Common myeloid progenitor, CD34-positive (primary cell): ENCODE results near the gene YIF1A.
"Not testable (repeated sequence)": the region's sequence is repeated elsewhere in the genome, so short reads cannot be mapped to it uniquely, and the experiment has no call there.

ENCODE experiments used
- CTCF ChIA-PET: fragments of 350-600 bp; sonication (Branson Sonifier 250); formaldehyde crosslinking; loops from one replicate; lab custom pipeline; 2021; ENCODE audit warnings: antibody characterized with exemption; lab: Charles Lee
- POLR2A ChIA-PET: fragments of 350-600 bp; sonication (Branson Sonifier 250); formaldehyde crosslinking; loops from one replicate; lab custom pipeline; 2021; ENCODE audit warnings: antibody characterized with exemption; lab: Charles Lee
- DNase-seq, 3 donors: peaks; one replicate each; pipeline versions ENCODE4 v3.0.0 to v3.0.0-alpha.2; 2013
- H3K27ac ChIP-seq, 2 experiments: 1 replicate in 1 of 2; 2 replicates in 1 of 2; pipeline ENCODE4 v1.7.0; 2013; ENCODE audit warnings: inconsistent platforms in 2 of 2, low read length in 2 of 2, mild to moderate bottlenecking in 2 of 2, low read depth in 1 of 2, moderate library complexity in 1 of 2; ENCODE audit not compliant: severe bottlenecking in 2 of 2, insufficient read depth in 1 of 2, poor library complexity in 1 of 2
- H3K27me3 ChIP-seq, 5 experiments: replicated peaks in 2 of 5; 1 replicate in 3 of 5; 2 replicates in 2 of 5; pipeline versions ENCODE4 v1.6.1 to v1.7.0; 2013; ENCODE audit warnings: low read length in 4 of 5, mild to moderate bottlenecking in 2 of 5, moderate library complexity in 2 of 5, inconsistent platforms in 1 of 5; ENCODE audit not compliant: insufficient read depth in 5 of 5, control insufficient read depth in 4 of 5
- H3K36me3 ChIP-seq, 4 experiments: 1 replicate in 2 of 4; 2 replicates in 2 of 4; pipeline versions ENCODE4 v1.6.1 to v1.7.0; 2013; ENCODE audit warnings: low read length in 3 of 4, control low read depth in 1 of 4, mild to moderate bottlenecking in 1 of 4; ENCODE audit not compliant: control insufficient read depth in 4 of 4, insufficient read depth in 4 of 4
- H3K4me1 ChIP-seq, 4 experiments: 1 replicate in 3 of 4; 2 replicates in 1 of 4; pipeline versions ENCODE4 v1.6.1 to v1.7.1; 2013; ENCODE audit warnings: low read length in 3 of 4, mild to moderate bottlenecking in 3 of 4, control low read depth in 1 of 4, inconsistent platforms in 1 of 4, moderate library complexity in 1 of 4; ENCODE audit not compliant: control insufficient read depth in 4 of 4, insufficient read depth in 4 of 4; ENCODE audit errors: control extremely low read depth in 1 of 4
- H3K4me3 ChIP-seq, 7 experiments: 1 replicate in 4 of 7; 2 replicates in 3 of 7; pipeline versions ENCODE4 v1.5.1 to v1.7.0; 2013; ENCODE audit warnings: mild to moderate bottlenecking in 7 of 7, low read length in 6 of 7, moderate library complexity in 6 of 7, inconsistent platforms in 2 of 7, low read depth in 2 of 7, control low read depth in 1 of 7; ENCODE audit not compliant: insufficient read depth in 4 of 7, control insufficient read depth in 1 of 7; ENCODE audit errors: extremely low read depth in 1 of 7
- H3K9me3 ChIP-seq, 5 experiments: 1 replicate in 4 of 5; 2 replicates in 1 of 5; pipeline versions ENCODE4 v1.6.1 to v1.7.1; 2013; ENCODE audit warnings: low read length in 4 of 5, mild to moderate bottlenecking in 2 of 5, inconsistent platforms in 1 of 5, low read depth in 1 of 5, moderate library complexity in 1 of 5; ENCODE audit not compliant: control insufficient read depth in 4 of 5, insufficient read depth in 2 of 5; ENCODE audit errors: control extremely low read depth in 1 of 5
- WGBS: methylation state at CpG from one replicate; pipeline ENCODE4 v1.1.5; 2013; ENCODE audit not compliant: insufficient coverage; 5-methylcytosine and 5-hydroxymethylcytosine counted together

YIF1A gene

GRCh38 chr11:66258473-66258893 lies 30.5 kb downstream of the YIF1A start:
- Histone ChIP-seq H3K36me3 (peaks cover 0 to 13% (median 3%) of the 10 kb centered on the region in 4 experiments), H3K9me3 (no peaks in the 10 kb centered on the region), H3K27me3 (peaks cover 0 to 7% (median 0%) of the 10 kb centered on the region in 5 experiments), H3K4me3 (peak overlapping the region; percentile 64 to 90 (median 76)), H3K27ac (peak overlapping the region in 1 of 2 experiments; percentile 61), H3K4me1 (peaks cover 0 to 20% (median 19%) of the 10 kb centered on the region in 4 experiments)
- ChIA-PET CTCF (interaction anchor here (0.8 to 2.2 kb wide), 8 partner anchors 12 to 84 kb away, joined by 3 to 10 read pairs (median 3); no protein-coding TSS in a partner anchor), POLR2A (no interaction called here)
- WGBS, result 8% methylated on average over 25 of the region's 28 CpGs
- no peak for DNase-seq

- DNase-seq, H3K27ac ChIP-seq, H3K27me3 ChIP-seq, POLR2A ChIA-PET, H3K4me3 ChIP-seq, H3K9me3 ChIP-seq: not testable (repeated sequence)
- CTCF ChIA-PET, result interaction anchor here (1.1 kb wide), 2 partner anchors 15 to 30 kb away, joined by 3 to 5 read pairs; no protein-coding TSS in a partner anchor
- Histone ChIP-seq H3K4me1 (peaks cover 0 to 13% (median 12%) of the 10 kb centered on the region in 4 experiments), H3K36me3 (peaks cover 0 to 21% (median 6%) of the 10 kb centered on the region in 4 experiments)
- WGBS, result 96% methylated on average over 6 of the region's 6 CpGs
Measured at GRCh38 chr11:66253081-66253480, 35.9 kb downstream of the YIF1A start.

- no peak for DNase-seq
- POLR2A ChIA-PET, result no interaction called here
- WGBS, result 88% methylated on average over 7 of the region's 7 CpGs
Measured at GRCh38 chr11:66251809-66252208, 37.1 kb downstream of the YIF1A start.

GRCh38 chr11:66248903-66249302 lies 40.0 kb downstream of the YIF1A start:
- no peak for DNase-seq
- Histone ChIP-seq H3K9me3 (no peaks in the 10 kb centered on the region), H3K36me3 (peaks cover 10 to 49% (median 19%) of the 10 kb centered on the region in 4 experiments), H3K27ac (no peak overlapping the region), H3K4me3 (no peak overlapping the region), H3K27me3 (no peaks in the 10 kb centered on the region), H3K4me1 (no peaks in the 10 kb centered on the region)
- ChIA-PET CTCF (no interaction called here), POLR2A (no interaction called here)
- 97% methylated on average over 4 of the region's 6 CpGs for WGBS

More at GRCh38 chr11:66251809-66252208, 37.1 kb downstream of the YIF1A start:
- CTCF ChIA-PET, result interaction anchor here (0.6 to 1.9 kb wide), 4 partner anchors 11 to 33 kb away, joined by 3 to 5 read pairs (median 4); no protein-coding TSS in a partner anchor
- peaks cover 0 to 3% (median 2%) of the 10 kb centered on the region in 4 experiments for H3K4me1 ChIP-seq
- H3K27me3 ChIP-seq, result peaks cover 0 to 5% (median 0%) of the 10 kb centered on the region in 5 experiments
- no peak overlapping the region for H3K27ac ChIP-seq
- H3K9me3 ChIP-seq, result no peaks in the 10 kb centered on the region
- no peak overlapping the region for H3K4me3 ChIP-seq
- H3K36me3 ChIP-seq, result peaks cover 4 to 29% (median 13%) of the 10 kb centered on the region in 4 experiments

GRCh38 chr11:66247801-66248200 lies 41.1 kb downstream of the YIF1A start:
- Histone ChIP-seq H3K4me3 (no peak overlapping the region), H3K36me3 (peaks cover 14 to 60% (median 23%) of the 10 kb centered on the region in 4 experiments), H3K4me1 (no peaks in the 10 kb centered on the region), H3K9me3 (no peaks in the 10 kb centered on the region), H3K27ac (no peak overlapping the region), H3K27me3 (no peaks in the 10 kb centered on the region)
- ChIA-PET CTCF (interaction anchor here (0.6 to 1.8 kb wide), 2 partner anchors 8 to 33 kb away, joined by 3 to 6 read pairs; no protein-coding TSS in a partner anchor), POLR2A (no interaction called here)
- DNase-seq, result no peak
- WGBS, result 70% methylated on average over 1 of the region's 3 CpGs

GRCh38 chr11:66247295-66247694 lies 41.6 kb downstream of the YIF1A start:
- ChIA-PET POLR2A (no interaction called here), CTCF (interaction anchor here (0.6 to 1.8 kb wide), 2 partner anchors 8 to 34 kb away, joined by 3 to 6 read pairs; no protein-coding TSS in a partner anchor)
- 93% methylated on average over 4 of the region's 4 CpGs for WGBS
- no peak for DNase-seq
- H3K27ac ChIP-seq, result no peak overlapping the region
- H3K36me3 ChIP-seq, result peaks cover 15 to 65% (median 25%) of the 10 kb centered on the region in 4 experiments
- H3K4me1 ChIP-seq, result no peaks in the 10 kb centered on the region
- no peaks in the 10 kb centered on the region for H3K27me3 ChIP-seq
- H3K4me3 ChIP-seq, result no peak overlapping the region
- no peaks in the 10 kb centered on the region for H3K9me3 ChIP-seq

GRCh38 chr11:66243782-66244535 lies 45.0 kb downstream of the YIF1A start:
- DNase-seq, result no peak
- Histone ChIP-seq H3K4me3 (no peak overlapping the region), H3K9me3 (no peaks in the 10 kb centered on the region), H3K27ac (no peak overlapping the region), H3K36me3 (peaks cover 17 to 81% (median 43%) of the 10 kb centered on the region in 4 experiments), H3K27me3 (no peaks in the 10 kb centered on the region), H3K4me1 (peaks cover 0 to 4% (median 0%) of the 10 kb centered on the region in 4 experiments)
- POLR2A ChIA-PET, result no interaction called here
- CTCF ChIA-PET, result interaction anchor here (1.5 to 1.7 kb wide), 2 partner anchors 18 to 20 kb away, joined by 3 to 4 read pairs; no protein-coding TSS in a partner anchor
- WGBS, result 86% methylated on average over 13 of the region's 13 CpGs
